Measurements from ENCODE around the gene GC.
"Not testable (repeated sequence)": the region's sequence is repeated elsewhere in the genome, so short reads cannot be mapped to it uniquely, and the experiment has no call there.

The GC gene, protein sequence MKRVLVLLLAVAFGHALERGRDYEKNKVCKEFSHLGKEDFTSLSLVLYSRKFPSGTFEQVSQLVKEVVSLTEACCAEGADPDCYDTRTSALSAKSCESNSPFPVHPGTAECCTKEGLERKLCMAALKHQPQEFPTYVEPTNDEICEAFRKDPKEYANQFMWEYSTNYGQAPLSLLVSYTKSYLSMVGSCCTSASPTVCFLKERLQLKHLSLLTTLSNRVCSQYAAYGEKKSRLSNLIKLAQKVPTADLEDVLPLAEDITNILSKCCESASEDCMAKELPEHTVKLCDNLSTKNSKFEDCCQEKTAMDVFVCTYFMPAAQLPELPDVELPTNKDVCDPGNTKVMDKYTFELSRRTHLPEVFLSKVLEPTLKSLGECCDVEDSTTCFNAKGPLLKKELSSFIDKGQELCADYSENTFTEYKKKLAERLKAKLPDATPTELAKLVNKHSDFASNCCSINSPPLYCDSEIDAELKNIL

DNA sequence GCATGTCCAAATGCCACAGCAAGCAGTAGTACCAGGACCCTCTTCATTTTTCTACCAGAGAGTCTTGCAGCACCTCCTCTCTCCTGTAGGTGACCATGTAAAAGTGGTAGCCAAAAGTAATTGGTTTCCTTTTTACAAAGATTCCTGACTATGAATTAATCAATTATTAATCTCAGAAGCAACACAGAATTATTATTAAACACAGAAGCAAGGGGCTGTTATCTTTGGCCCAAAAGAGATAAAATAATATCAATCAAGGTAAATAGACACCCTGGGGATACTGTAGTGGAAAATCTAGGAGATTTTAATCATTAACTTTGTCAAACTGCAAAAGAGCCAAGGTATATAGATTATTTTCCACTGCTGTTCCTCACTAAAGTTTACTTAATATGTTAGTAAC, at the start of gene GC:
Gene GC, minus strand, starts transcription at position 108 of the 400 bp plus-strand sequence. Its CDS starts 61 bp downstream, at position 47.
- DNase-seq (ENCODE audit: low read depth), result no peak

DNA sequence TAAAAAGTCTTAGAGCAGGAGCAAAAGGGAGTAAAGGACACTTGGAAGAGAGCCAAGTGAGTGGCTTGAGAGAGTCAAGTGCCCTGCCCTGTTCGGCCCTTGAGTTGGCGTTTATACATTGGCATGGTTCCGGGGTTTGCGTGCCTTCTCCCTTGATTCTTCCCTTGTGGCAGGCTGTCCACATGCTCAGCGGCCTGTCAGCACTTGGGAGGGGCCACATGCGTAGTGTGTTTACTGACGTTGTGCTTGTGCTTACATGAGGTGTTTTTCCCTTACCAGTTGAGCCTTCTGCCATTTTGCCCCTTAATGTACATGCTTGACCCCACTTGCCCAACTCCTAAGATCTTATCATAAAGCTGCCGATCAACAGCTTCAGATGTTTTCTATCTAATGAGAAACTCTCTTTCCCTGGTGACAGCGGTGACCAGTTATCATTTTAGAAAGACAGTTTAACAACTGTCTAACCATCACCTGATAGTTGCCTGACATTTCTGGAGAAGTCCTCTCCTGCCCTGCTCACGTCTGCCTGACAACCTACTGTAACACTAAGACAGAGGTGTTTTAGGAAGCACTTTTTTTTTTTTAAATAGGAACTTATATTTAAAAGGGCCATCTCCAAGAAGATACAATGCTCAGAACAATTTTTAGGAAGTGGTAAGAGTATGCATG, 49.5 kb upstream of the GC start:
- DNase-seq (ENCODE audit: low read depth), result no peak

DNA sequence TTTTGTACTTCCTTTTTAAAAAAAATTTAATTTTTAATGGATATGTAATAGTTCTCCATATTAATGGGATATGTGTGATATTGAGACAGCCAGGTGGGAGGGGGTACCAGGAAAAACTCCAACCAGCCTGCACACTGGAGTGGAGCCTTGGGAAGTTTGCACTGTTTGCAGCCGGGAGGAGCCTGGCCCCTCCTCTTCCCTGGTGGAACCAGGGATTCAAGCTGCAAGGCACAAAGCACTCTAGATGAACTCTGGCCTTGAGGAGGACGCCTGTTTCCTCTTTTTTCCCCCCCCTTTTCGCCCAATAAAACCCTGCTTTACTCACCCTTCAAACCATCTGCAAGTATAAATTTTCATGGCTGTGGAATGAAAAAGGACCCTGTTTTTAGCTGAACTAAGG, 48.2 kb upstream of the GC start:
- DNase-seq (ENCODE audit: low read depth), result no peak

DNA sequence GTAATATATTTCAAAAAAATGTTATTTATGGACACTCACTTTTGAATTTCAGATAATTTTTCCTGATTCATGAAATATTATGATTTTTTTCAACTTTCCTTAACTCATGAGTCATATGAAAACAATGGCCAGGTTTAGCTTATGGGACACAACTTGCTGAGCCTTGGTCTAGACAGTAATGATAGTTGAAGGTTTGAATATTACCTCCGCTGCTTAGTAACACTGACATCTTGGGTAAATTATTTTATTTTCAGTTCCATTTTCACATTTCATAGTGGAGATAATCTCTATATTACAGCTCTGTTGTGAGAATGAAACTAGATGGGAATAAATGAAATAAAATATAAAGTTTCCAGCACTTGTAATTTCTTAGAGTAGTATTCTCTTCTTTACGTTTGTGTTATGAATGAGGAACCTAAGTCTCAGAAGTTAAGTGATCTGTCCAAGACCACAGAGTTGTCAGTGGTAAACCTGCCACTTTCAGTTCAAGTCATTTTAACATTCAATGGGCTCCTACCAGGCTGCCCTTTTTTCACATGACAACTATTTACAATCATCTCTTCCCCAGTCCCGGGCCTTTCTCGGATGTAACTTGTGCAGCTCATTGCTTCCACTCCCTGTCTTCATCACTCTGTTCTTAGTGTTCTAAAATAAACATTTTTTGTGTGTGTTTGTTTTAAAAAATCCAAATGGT, 46.8 kb upstream of the GC start:
- no peak for DNase-seq (ENCODE audit: low read depth)

DNA sequence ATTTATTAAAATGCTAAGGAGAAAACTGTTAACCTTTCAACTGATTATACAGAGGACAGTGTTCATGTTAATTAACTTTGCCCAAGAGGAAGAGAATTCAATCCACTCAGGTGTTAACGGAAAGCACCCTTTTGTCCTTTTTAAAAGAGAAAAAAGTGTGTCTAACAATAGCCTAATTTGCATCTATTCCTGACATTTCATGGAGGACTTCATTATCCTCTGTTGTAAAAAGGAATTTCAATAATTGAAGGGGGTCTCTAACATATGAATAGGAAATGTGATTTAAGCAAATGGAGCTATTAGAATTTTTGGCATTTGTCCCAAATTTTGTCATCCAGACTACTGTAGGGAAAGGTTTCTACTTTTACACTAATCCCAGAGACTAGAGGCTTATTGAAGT, 44.6 kb upstream of the GC start:
- DNase-seq (ENCODE audit: low read depth), result no peak

DNA sequence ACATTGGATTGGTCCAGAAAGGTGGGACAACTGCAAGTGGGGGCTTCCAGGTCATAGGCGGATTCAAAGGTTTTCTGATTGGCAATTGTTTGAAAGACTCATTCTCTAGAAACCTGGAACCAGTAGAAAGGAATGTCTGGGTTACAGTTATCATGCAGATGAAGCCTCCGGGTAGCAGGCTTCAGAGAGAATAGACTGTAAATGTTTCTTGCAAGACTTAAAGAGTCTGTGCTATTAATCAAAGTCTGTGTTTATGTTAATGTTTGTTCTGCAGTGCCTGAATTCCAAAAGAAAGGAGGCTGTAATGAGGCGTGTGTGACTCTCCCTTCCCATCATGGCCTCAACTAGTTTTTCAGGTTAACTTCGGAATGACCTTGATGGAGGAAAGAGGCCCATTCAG, 43.9 kb upstream of the GC start:
- no peak for DNase-seq (ENCODE audit: low read depth)

DNA sequence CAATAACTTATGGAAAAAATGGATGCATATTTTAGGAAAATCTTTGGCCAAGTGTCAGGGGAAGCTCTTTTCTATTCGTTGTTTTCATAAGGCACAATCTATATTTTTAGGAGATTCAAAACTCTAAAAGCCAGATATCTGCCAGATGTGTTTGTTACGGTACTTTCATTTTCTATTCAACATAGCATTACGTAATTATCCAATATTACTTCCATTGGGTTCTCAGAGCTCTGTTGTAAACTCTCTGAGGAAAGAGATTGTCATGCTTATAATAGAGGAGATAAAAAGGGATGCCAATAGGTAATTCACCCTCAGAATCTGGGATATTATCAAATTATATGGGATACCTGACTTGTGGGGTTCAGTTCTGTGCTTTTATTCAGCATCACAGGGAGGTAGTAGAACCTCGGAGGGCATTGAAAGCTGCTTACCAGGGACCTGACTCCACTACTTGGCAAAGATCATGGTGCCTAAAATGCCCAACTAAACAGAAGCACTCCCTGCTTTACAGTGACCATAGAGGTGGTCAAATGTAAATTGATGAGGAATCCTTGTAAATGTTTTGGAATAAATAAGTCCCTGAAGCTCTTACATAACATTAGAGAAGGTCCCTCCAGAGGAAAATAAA, 32.9 kb upstream of the GC start:
- DNase-seq (ENCODE audit: low read depth), result no peak

DNA sequence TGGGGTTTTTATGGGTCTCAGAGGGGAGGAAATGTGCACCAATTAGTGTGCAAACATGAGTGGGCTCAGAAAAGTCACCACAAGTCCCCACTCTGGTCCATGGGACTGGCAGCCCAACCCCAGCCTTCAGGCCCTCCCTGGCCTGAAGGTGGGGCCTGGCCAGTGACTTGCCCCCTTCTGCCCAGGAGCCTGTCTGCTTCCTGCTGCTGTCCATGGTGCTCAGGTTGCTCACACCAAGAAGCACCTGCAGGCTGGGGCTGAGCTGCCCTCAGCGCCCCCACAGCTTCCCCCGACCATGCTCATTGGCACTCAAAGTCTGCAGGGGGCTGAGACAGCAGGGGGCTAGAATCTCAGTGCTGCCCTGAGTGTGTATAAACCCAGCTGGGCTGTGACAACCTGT, 30.6 kb upstream of the GC start:
- no peak for DNase-seq (ENCODE audit: low read depth)

DNA sequence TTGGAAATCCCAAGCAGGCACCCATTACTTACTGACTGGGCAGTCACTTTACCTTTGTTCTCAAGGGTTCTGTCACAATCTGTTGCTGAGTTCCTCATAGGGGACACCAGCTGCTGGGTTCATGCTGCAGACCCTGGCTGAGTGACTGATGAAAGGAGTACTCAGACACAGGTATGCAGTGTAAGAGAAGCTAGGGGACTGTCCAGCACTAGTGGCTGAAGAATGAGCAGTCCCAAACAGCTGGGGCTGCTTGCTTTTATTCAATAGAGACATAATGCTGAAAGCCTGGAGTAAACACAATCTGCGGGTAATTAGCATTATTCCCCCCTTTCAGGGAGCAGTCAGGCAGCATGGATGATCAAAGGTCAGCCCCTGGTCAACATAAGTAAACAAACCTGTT, 25.9 kb upstream of the GC start:
- not testable (repeated sequence) for DNase-seq (ENCODE audit: low read depth)

DNA sequence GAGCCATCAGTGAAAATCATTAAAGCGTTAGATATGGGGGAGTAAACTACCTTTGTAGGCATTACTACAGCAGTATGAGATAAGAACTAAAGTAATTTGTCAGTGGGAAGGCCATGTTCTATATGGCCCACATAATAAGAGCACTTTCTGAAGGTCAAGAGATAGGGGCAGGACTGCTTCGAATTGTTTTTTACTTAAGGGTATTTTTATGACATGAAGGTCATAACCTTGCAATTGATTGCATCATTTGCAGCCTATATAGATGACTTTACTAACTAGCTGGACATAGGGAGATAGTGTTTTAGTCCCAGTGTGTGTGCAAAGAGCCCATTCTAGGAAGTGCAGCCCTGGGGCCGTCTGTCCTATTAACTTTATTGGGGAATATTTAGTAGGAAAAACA, 23.6 kb upstream of the GC start:
- DNase-seq (ENCODE audit: low read depth), result no peak

DNA sequence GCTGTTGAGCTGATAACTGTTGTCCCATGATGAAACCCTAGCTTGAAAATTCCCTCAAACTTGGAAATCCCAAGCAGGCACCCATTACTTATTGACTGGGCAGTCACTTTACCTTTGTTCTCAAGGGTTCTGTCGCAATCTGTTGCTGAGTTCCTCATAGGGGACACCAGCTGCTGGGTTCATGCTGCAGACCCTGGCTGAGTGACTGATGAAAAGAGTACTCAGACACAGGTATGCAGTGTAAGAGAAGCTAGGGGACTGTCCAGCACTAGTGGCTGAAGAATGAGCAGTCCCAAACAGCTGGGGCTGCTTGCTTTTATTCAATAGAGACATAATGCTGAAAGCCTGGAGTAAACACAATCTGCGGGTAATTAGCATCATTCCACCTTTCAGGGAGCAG, 21.4 kb upstream of the GC start:
- DNase-seq (ENCODE audit: low read depth), result not testable (repeated sequence)

DNA sequence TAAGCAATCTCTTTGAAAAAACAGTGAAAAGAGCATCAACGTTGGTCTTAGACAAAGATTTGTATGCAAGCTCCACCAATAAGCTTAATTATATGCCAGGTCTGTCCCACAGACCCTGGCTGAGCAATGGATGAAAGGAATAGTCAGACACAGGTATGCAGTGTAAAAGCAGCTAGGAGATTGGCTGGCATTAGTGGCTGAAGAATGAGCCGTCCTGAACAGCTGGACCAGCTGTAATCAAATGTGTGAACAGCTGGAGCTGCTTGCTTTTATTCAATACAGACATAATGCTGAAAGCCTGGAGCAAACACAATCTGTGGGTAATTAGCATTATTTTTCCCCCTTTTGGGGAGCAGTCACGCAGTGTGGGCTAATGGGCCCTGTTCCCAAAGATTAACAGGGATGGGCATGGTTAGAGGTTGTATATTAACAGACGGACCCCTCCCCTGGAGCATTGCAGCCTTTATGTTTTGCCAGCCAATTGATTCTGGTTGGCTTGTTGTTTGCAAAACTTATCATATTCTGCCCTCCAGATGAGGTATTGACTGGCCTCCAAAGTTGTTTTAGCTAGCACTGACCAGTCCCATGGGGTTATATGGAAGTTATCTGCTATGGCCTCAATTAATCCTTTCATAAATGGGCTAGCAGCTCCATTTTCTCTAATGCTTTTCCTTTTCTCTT, 20.3 kb upstream of the GC start:
- DNase-seq (ENCODE audit: low read depth), result not testable (repeated sequence)

DNA sequence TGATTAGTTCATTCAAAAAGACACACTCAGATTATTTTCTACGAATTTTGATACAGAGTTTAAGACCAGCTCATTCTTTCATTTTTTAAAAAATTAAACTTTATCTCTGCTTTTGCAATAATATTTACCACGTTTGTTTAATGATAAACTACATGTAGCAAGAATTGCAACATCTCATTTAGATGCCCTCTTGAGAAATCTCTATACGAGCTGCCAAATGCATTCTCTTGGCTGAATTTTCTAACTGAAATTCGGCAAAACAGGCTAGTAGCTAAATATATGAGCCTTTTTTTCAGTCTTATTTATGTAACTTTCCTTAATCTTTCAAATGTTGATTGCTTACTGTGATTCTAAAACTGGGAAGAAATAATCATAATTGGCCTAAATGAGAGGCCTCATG, 2.1 kb upstream of the GC start:
- no peak for DNase-seq (ENCODE audit: low read depth)

DNA sequence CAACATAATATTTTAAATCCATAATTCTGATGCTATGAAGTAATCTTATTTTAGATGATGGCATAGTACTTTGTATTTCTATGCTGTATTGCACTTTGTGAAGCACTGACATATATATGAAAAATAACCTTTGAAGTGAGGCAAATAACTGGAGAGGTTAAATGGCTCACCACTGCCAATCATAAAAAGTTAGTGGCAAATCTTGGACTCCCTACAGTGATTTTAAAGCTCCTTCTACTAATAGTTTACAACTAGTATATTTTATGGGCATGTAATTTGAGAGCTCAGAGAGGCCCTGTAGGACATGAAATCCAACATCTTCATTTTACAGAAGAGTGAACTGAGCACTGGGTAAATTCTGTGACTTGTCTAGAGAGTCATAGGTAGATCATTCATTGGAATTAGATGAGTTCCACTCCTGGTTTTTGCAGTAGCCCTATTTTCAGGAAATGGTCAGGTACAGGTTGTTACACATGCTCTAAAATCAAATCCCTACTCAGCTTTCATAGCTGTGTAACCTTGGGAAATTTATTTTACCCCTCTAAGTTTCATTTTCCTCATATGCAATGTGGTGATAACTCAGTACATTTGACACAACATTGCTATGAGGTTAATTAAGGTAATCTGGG, 804 bp upstream of the GC start:
- DNase-seq (ENCODE audit: low read depth), result no peak

DNA sequence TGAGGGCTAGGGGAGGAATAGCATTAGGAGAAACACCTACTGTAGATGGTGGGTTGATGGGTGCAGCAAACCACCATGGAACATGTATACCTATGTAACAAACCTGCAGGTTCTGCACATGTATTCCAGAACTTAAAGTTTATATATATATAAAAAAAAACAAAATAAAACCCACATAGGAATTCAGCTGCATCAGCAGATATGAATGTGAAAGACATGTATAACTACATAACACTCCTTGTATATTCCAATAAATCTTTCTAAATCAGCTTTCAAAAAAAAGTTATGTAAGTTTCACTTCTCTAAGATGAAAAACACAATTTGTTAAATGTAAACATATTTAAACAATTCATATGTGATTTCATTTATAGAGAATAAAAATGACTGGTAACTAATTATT, 6.0 kb downstream of the GC start:
- no peak for DNase-seq (ENCODE audit: low read depth)

DNA sequence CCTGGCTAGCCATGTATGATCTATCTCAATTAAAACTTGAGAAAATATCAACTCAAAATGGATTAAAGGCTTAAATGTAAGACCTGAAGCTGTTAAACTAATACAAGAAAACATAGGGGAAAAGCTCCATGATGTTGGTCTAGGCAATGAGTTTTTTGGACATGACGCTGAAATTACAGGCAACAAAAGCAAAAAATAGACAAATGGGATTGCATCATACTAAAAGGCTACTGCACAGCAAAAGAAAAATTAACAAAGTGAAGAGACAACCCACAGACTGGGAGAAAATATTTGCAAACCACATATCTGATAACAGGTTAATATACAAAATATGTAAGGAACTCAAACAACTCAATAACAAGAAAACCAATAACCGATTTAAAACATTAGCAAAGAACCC, 8.4 kb downstream of the GC start:
- DNase-seq (ENCODE audit: low read depth), result no peak

DNA sequence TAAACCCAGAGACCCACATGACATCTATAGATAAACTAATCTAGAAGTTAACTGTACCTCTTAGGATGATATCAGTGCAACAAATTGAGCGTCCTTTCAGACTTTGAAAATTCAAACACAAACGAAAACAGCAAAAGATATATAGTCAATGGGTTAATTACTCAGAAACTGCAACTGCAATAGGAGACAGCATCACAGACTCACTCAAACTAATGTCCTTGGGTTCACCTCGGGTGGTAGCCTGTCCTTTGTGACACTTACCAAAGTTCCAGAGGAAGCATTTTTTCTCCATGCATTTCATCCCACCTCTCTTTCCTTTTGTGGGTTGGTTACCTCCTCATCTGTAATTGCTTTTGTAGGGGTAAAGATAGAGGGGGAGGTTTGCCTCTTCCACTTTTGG, 9.7 kb downstream of the GC start:
- DNase-seq (ENCODE audit: low read depth), result no peak

DNA sequence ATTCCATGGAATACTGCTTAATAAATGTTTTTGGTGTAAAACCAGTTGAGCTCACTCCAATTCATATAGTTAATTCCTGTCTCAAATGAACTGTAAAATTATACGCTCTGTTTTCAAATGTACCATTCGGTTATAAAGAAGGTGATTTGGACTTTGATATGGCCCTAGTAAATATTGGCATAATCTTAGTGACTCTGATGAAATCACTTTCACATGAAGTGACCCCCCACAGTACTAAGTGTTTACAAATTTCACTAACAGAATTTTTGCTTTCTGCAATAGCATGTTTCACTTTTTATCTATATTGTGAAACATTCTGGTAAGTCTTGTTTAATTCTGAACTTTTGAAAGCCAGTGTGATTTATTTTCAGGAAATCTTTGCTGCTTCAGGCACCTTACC, 10.9 kb downstream of the GC start:
- DNase-seq (ENCODE audit: low read depth), result no peak

DNA sequence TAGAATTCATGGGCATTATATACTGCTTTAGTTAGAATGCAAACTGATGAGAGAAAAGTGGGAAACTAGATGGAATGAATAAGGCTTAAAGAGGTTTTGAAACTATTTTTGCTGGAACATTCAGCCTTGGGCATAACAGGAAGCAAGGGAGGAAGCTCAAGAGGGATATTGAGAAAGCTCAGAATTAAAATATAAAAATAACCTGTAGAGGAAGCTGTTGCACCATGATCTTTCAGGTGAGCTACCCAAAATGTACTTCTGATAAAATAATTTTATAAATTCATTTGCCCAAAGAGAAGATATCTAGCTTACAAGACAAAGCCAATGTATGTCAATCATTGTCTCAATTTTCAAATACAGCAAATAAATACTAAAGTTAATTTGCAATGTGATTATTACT, 11.3 kb downstream of the GC start:
- no peak for DNase-seq (ENCODE audit: low read depth)

DNA sequence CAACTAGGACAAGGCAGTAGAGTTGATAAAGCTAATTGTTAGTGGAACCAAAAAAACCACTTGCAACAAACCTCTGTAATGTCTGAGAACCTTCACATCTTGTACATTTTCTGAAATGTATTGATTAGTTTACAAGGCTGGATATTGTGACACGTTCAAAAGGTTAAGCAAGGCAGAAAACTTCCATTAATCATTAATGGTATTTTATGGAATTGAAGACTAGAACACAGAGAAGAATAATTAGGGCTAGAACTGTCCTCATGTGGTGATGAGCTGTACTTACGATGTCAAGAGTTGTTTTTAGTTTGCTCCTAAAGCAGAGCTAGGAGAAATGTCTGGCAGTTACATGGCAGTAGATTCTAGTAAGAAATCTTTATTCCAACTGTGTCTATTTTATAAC, 12.3 kb downstream of the GC start:
- DNase-seq (ENCODE audit: low read depth), result no peak

DNA sequence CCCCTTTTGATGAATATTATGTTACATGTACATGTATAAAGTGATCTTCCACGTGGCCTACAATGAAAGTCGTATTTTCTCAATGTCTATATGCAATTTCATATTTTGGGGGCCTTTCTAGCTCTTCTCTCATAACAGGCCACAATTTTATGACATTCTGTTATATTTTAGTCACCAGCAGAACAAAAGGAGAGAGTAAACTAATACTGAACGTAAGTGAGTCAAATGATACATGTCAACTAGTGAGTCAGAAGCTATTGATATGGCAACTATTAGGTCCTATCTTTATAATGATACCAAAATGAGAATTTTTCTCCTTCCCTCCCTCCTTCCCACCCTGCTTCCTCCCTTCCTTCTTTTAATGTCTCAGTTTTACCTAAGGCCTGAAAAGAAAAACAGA, 14.4 kb downstream of the GC start:
- no peak for DNase-seq (ENCODE audit: low read depth)

DNA sequence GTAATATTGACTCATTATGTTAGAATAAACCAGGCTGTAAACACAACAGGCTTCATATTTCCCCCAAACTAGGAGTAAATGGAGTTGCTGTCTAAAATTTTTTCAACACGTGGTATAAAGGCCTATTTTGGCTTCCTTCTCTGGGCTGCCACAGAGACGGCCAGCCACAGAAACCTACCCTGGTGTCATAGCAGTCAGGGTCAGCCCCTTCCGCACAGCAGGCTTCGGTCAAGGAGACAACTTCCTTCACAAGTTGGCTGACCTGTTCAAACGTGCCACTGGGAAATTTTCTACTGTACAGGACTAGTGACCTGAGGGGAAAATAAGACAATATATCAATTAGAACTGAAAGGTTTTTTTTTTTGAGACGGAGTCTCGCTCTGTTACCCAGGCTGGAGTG, 15.8 kb downstream of the GC start:
- DNase-seq (ENCODE audit: low read depth), result no peak
